Prostate gland (tissue), 2 donors: ENCODE data around the gene FBLIM1.

ENCODE experiments used
- POLR2A ChIP-seq: fragments of 450-650 bp; IDR thresholded peaks from one replicate; pipeline ENCODE4 v1.6.1; 2016; ENCODE audit warnings: antibody characterized with exemption, mild to moderate bottlenecking
- POLR2AphosphoS5 ChIP-seq: sonication (generic); formaldehyde crosslinking; IDR thresholded peaks from one replicate; pipeline ENCODE4 v1.6.1; 2017; ENCODE audit warnings: antibody characterized with exemption
- TF ChIP-seq, protein P1 (sequence below), 4 experiments: fragments of 200-600 bp in 2 of 4; fragments of 450-650 bp in 2 of 4; sonication (generic) in 2 of 4; IDR thresholded peaks; 1 replicate in 3 of 4; 2 replicates in 1 of 4; pipeline ENCODE4 v1.5.1; 2016 to 2019; ENCODE audit warnings: antibody characterized with exemption in 4 of 4, mild to moderate bottlenecking in 2 of 4, moderate library complexity in 2 of 4

DNA sequence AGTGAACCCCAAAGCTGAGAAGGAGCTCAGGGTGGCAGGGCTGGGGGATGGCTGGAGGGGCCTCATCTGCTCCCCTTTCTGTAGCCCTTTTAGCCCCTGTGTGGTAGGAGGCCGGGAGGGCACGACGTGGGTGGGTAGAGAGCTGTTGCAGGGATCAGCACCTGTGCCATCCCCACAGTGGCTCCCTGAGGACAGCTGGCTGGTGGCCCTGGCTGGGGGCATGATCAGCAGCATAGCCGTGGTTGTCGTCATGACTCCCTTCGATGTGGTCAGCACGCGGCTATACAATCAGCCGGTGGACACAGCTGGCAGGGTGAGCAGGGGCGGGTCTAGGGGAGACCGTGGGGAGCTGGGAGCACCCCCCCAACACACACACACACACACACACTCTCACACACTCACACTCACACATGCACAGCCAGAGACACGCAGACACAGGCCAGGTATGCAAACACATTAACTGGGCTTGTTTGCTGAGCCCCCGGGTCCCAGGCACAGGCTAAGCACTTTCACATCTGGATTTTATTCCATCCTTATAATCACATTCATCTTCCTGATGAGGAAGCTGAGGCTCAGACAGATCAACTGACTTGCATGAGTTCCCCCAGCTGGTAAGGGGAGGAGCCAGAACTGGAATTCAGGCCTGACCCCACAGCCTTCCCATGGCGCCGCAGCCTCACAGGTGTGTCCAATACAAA is 20.0 kb upstream of the FBLIM1 start:
- TF ChIP-seq, protein P1, sequence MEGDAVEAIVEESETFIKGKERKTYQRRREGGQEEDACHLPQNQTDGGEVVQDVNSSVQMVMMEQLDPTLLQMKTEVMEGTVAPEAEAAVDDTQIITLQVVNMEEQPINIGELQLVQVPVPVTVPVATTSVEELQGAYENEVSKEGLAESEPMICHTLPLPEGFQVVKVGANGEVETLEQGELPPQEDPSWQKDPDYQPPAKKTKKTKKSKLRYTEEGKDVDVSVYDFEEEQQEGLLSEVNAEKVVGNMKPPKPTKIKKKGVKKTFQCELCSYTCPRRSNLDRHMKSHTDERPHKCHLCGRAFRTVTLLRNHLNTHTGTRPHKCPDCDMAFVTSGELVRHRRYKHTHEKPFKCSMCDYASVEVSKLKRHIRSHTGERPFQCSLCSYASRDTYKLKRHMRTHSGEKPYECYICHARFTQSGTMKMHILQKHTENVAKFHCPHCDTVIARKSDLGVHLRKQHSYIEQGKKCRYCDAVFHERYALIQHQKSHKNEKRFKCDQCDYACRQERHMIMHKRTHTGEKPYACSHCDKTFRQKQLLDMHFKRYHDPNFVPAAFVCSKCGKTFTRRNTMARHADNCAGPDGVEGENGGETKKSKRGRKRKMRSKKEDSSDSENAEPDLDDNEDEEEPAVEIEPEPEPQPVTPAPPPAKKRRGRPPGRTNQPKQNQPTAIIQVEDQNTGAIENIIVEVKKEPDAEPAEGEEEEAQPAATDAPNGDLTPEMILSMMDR (IDR thresholded peaks at IDR 0.05) = no peak
- TF ChIP-seq POLR2A = no peak
- TF ChIP-seq POLR2AphosphoS5 = no peak
